ENCODE measurements around the gene MT1G.
"Not testable (repeated sequence)": the region's sequence is repeated elsewhere in the genome, so short reads cannot be mapped to it uniquely, and the experiment has no call there.

MT1G gene

DNA sequence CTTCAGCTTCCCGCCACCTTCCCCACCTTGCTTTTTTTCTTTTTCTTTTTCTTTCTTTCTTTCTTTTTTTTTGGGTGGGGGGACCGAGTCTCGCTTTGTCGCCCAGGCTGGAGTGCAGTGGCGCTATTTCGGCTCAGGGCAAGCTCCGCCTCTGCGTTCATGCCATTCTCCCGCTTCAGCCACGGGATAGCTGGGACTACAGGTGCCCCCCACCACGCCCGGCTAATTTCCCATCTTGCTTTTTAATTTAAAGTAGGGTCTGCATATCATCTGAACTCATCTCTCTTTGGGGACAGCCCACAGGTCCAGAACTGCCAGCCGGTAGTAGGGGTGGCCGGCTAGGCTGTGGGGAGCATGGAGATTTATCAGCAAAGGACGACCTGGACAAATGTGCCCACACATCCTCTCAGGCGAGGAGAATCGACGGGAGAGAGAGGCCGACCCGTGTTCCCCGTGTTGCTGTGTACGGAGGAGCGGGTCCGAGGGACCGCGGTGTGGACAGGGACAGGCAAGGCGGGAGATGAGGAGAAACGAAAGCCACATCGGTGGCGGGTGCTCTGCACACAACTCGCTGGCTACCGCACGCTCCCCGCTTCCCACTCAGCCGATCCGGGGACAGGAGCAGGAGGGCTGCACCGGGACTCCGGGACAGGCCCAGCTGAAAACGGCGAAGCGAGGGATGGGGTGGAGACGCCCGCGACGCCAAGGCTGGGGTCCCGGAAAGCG lies 33.0 kb downstream of the MT1G start:
- no peak for DNase-seq

DNA sequence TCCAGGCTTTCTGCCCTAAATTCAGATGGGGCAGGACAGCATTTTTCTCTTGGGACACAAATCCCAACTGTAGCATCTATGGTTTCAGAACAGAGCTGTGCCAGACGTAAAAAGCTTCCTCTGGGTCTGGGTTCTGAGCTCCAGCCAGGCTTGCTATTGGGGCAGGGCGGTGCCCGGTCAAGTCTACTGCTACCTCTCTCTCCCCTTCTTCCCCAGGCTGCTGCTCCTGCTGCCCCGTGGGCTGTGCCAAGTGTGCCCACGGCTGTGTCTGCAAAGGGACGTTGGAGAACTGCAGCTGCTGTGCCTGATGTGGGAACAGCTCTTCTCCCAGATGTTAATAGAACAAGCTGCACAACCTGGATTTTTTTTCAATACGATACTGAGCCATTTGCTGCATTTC lies 34.3 kb downstream of the MT1G start:
- no peak for DNase-seq

DNA sequence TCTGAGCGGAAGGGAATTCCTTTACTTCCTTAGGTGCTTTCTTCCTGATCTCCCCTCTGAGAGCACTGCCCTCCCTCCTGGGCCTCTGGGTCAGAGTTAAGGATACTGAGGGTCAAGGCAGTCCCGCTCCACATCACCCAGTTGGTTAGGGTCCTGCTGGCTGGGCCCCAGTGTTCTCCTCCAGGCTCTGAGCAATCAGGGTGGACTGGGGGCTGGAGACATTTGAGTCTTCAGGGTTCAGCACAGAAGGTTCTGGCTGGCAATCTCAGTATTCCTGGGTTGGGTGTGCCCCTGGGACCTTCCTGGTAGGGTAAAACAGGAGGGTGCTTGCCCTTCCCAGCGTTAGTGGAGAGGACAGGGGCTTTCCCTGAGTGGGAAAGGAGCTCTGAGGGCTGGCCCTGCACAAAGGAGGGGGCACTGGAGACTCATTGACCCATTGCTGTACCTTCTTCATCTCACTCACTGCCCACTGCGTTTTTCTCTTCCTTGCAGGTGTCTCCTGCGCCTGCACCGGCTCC lies 35.0 kb downstream of the MT1G start:
- DNase-seq = no peak

DNA sequence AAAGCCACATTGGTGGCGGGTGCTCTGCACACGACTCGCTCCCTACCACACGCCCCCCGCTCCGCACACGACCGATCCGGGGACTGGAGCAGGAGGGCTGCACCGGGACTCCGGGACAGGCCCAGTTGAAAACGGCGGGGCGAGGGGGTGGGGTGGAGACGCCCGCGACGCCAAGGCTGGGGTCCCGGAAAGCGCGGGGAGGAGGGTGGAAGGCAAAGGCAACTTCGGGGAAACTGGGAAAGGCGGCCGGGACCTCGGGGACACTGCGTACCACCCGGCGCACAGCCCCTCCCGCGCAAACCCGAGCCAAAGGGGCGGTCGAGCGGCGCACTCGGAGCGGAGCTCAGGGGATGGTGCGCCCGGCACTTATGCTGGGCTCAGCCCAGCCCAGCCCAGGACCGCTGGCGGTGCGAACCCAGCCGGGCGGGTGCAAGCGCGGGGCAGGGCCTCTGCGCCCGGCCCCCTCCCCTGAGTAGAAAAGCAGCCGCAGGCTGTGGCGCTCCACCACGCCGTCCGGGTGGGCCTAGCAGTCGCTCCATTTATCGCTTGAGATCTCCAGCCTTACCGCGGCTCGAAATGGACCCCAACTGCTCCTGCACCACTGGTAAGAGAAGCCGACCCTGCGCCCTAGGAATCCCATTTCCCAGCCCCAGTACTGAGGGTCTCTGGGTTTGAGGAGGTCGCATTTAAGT lies 35.6 kb downstream of the MT1G start, which contains the start of gene MT1M:
TSS of gene MT1M (plus strand) at position 504 of the 692 bp plus-strand sequence. CDS start at position 577, 73 bp downstream.
- DNase-seq = no peak

DNA sequence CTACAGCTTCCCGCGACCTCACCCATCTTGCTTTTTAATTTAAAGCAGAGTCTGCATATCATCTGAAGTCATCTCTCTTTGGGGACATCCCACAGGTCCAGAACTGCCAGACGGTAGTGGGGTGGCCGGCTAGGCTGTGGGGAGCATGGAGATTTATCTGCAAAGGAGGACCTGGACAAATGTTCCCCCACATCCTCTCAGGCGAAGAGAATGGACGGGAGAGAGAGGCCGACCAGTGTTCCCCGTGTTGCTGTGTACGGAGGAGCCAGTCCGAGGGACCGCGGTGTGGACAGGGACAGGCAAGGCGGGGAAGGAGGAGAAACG lies 36.1 kb downstream of the MT1G start:
- no peak for DNase-seq

DNA sequence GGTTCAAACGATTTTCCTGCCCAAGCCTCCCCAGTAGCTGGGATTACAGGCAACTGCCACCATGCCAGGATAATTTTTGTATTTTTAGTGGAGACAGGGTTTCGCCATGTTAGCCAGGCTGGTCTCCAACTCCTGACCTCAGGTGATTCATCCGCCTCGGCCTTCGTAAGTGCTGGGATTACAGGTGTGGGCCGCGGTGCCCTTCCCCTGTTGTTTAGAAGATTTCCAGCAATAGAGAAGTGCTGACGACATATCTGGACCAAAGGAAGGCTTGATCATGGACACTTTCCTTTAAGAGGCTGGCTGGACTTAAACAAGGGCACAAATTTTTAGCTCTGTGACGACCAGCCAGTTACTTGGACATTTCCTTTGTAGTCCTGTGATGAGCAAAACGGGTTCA lies 36.7 kb downstream of the MT1G start:
- no peak for DNase-seq

DNA sequence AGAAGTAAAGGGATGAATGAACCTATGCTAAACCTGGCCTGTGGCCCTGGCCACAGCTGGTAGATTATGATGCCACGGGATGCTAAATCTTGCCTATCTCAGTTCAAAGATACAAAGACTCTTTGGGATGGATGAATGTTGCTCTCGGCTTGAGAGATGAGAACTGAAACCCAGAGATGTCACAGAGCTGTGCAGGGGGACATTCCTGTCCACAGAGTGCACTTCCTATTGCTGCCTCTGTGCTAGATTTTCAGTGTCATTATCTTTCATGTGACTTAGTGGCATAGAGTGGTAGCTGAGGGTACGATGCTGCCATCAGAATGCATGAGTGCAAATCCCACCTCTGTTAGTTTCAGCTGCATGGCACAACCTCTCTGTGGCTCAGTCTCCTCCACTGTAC lies 37.7 kb downstream of the MT1G start:
- DNase-seq = no peak

DNA sequence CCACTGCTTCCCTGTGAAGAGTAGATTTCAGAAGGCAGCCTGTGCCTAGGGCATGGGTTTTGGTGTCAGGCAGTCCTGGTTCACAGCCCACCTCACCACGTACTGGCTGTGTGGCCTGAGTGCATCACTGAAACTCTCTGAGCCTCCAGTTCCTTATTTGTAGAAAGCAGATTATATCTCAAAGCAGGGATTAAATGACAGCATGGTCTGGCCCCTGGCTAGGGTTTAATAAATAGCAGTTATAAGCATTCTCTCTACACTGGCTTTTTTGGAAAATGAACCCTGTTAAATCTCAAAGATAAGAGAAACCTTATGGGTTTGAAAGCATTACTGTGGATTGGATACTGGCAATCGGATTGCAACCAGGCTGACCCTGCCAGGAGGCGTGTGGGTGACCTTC lies 38.3 kb downstream of the MT1G start:
- DNase-seq = no peak

DNA sequence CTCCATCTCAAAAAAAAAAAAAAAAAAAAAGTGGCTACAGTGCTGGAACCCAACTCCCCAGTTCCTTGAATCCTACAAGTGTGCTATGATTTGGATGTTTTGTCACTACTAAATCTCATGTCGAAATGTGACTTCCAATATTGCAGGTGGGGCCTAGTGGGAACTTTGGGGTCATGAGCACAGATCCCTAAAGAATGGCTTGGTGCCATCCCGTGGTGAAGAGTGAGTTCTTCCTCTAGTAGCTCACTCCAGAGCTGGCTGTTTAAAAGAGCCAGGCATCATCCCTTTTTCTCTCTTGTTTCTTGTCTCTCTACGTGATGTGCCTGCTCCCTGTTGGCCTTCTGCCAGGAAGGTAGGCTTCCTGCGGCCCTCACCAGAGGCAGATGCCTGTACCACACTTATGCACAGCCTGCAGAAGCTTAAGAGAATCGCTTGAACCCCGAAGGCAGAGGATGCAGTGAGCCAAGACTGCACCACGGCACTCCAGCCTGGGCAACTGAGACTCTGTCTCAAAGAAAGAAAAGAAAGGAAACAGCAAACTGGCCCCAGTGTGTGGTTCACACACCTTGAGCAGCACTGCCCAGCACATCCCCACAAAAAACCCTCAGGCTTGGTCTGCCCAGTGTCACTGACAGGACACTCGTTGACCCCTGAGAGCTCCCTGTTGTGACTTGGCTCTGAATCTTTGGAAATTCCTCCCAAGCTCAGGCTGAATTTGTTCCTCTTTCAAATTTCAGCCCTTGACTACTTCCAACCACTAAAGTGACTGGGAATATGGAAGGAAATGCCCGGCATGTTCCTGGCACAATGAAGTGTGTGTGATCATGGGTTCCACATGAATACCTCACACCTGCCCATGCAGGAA lies 39.1 kb downstream of the MT1G start:
- DNase-seq = no peak

DNA sequence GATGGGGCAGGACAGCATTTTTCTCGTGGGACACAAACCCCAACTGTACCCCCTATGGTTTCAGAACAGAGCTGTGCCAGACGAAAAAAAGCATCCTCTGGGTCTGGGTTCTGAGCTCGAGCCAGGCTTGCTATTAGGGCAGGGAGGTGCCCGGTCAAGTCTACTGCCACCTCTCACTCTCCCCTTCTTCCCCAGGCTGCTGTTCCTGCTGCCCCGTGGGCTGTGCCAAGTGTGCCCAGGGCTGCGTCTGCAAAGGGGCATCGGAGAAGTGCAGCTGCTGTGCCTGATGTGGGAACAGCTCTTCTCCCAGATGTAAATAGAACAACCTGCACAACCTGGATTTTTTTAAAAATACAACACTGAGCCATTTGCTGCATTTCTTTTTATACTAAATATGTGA lies 41.2 kb downstream of the MT1G start:
- DNase-seq = no peak

DNA sequence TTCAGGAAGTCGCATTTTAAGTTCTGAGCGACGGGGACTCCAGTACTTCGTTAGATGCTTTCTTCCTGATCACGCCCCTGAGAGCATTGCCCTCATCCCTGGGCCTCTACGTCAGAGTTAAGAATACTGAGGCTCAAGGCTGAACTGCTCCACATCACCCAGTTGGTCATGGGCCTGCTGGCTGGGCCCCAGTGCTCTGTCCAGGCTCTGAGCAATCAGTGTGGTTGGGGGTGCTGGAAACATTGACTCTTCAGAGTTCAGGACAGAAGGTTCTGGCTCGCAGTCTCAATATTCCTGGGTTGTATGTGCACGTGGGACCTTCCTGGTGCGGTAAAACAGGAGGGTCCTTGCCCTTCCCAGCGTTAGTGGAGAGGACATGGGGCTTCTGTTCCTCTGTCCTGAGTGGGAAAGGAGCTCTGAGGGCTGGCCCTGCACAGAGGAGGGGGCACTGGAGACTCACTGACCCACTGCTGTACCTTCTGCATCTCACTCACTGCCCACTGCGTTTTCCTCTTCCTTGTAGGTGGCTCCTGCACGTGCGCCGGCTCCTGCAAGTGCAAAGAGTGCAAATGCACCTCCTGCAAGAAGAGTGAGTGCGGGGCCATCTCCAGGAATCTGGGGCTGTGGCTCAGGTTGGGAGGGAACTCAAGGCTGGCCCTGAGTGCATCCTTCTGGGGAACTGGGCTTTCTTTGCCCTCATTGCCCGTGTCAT lies 41.8 kb downstream of the MT1G start:
- DNase-seq = no peak

DNA sequence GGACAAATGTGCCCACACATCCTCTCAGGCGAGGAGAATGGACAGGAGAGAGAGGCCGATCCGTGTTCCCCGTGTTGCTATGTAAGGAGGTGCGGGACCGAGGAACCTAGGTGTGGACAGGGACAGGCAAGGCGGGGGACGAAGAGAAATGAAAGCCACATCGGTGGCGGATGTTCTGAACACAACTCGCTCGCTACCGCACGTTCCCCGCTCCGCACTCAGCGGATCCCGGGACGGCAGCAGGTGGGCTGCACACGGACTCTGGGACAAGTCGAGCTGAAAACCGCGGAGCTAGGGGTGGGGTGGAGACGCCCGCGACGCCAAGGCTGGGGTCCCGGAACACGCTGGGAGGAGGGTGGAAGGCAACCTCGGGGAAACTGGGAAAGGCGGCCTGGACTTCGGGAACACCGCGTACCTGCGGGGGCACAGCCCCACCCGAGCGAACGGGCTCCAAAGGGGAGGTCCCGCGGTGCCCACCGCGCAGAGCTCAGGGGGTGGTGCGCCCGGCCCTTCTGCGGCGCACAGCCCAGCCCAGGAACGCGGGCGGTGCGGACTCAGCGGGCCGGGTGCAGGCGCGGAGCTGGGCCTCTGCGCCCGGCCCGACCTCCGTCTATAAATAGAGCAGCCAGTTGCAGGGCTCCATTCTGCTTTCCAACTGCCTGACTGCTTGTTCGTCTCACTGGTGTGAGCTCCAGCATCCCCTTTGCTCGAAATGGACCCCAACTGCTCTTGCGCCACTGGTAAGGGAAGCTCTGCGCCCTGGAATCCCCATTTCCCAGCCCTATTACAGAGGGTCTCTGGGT lies 42.5 kb downstream of the MT1G start, which contains the start of gene MT1E:
TSS of gene MT1E (plus strand) at position 642 of the 803 bp plus-strand sequence. CDS start at position 713, 71 bp downstream.
- no peak for DNase-seq

DNA sequence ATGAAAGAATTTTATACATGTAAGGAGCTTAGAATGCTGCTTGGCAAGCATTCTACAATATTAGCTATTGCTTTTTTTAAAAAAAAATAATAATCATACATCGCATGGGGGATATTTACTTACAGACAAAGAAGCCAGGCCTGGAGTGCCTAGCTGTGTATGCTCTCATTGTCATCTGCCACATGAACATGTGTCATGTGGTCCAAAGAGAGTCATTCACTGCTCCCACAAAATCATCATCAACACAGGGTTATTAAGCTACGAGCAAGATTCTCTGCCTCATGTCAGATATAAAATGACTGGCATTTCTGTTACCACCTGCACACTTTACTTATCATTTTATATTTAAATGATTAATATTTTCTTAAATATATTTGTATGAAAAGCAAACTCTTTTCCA lies 44.2 kb downstream of the MT1G start:
- DNase-seq = no peak

DNA sequence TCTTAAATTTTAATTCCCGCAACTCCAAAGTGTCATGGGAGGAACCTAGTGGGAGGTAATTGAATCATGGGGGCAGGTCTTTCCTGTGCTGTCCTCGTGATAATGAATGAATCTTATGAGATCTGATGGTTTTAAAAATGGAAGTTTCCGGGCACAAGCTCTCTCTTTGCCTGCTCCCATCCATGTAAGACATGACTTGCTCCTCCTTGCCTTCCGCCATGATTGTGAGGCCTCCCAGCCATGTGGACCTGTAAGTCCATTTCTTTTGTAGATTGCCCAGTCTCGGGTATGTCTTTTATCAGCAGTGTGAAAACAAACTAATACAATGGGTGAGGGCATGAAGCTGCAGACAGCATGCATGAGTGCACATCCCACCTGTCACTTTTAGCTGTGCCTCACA lies 44.7 kb downstream of the MT1G start:
- not testable (repeated sequence) for DNase-seq

DNA sequence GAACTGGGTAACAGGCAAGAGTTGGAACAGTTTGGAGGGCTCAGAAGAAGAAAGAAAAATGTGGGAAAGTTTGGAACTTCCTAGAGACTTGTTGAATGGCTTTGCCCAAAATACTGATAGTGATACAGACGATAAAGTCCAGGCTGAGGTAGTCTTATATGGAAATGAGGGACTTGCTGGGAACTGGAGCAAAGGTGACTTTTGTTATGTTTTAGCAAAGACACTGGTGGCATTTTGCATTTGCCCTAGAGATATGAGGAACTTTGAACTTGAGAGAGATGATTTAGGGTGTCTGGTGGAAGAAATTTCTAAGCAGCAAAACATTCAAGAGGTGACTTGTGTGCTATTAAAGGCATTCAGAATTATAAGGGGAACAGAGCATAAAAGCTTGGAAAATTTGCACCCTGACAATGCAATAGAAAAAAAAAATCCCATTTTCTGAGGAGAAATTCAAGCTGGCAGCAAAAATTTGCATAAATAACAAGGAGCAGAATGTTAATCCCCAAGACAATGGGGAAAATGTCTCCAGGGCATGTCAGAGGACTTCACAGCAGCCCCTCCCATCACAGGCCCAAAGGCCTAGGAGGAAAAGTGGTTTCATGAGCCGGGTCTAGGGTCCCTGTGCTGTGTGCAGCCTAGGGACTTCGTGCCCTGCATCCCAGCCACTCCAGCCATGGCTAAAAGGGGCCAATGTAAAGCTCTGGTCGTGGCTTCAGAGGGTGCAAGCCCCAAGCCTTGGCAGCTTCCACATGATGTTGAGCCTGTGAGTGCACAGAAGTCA lies 46.0 kb downstream of the MT1G start:
- not testable (repeated sequence) for DNase-seq

DNA sequence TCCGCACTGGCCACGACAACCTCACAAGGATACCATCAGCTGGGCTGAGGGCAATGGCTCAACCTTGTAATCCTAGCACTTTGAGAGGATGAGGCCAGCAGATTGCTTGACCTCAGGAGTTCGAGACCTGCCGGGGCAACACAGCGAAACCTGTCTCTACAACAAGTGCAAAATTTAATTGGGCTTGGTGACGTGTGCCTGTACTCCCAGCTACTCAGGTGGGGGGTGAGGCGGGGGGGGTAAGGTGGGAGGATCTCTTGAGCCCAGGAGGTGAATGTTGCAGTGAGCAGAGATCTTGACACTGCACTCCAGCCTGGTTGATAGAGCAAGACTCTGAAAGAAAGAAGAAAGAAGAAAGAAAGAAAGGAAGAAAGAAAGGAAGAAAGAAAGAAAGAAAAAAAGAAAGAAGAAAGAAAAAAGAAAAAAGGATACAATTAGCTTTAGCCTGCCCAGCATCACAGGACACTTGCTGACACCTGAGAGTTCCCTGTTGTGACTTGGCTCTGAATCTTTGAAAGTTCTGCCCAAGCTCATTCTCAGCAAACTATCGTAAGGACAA lies 47.4 kb downstream of the MT1G start:
- no peak for DNase-seq

DNA sequence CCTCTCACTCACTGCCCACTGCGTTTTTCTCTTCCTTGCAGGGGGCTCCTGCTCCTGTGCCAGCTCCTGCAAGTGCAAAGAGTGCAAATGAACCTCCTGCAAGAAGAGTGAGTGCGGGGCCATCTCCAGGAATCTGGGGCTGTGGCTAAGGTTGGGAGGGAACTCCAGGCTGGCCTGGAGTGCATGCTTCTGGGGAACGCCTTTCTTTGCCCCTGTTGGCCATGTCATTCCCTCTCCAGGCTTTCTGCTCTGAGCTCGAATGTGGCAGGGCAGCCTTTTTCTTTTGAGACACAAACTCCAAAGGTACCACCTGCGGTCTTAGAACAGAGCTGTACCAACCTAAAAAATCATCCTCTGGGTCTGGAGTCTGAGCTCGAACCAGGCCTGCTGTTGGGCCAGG lies 49.7 kb downstream of the MT1G start:
- no peak for DNase-seq

DNA sequence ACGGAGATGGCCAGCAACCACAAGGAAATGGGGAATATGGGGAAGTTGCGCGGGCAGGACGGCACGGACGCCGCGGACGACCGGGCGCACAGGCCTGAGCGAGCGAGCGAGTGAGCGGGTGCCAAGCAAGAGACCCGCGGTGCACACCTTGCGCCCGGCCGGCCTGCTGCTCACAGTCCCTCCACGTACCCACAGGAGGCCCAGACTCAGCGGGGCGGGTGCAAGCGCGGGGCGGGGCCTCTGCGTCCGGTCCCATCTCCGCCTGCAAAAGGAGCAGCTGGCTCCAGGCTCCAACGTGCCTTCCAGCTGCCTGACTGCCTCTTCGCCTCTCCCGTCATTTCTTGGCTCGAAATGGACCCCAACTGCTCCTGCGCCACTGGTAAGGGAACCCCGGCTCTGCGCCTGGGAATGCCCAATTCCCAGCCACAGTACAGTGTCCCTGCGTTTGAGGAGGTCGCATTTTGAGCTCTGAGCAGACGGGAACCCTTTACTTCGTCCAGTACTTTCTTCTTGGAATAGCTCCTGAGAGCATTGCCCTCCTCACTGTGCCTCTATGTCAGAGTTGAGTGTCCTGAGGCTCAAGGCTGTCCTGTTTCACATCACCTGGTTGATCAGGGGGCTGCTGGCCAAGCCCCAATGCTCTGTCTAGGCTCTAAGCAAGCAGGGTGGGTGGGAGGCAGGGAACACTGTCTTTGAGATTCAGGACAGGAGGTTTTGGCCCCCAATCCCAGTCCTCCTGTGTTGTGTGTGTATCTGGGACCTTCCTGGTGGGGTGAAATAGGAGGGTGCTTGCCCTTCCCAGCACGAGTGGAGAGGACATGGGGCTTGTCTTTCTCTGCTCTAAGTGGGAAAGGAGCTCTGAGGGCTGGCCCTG lies 50.4 kb downstream of the MT1G start:
- DNase-seq = no peak
